ENCODE results near the gene RSPH4A. TPM values are rescaled to one million over a fixed set of nuclear protein-coding genes. Genes with fewer than 3 reads are reported as not detected.
"Not testable (repeated sequence)": the region's sequence is repeated elsewhere in the genome, so short reads cannot be mapped to it uniquely, and the experiment has no call there.

Gene RSPH4A
- total and polyA plus RNA-seq, 10 donors, result 0.17 to 1.8 (median 0.63) TPM

DNA sequence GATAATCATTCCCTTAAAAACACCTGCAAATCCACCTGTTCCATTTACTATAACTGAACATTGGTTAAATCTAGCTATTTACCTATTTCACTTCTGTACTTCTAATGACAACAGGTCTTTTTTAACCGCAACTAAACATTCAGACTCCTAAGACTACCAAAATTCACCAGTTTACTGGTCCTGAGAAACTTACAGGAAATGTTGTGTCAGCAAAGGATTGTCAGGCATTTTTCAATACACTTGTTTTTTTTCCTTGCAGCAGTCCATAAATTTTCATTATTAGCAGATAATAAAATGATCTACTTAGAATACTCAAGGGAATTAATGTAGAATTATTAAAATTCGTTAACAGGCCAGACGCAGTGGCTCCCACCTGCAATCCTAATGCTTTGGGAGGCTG, 47.0 kb downstream of the RSPH4A start:
- DNase-seq, result no peak
- TF ChIP-seq POLR2AphosphoS5 (IDR thresholded peaks at IDR 0.05), result no peak
- TF ChIP-seq, protein P1, sequence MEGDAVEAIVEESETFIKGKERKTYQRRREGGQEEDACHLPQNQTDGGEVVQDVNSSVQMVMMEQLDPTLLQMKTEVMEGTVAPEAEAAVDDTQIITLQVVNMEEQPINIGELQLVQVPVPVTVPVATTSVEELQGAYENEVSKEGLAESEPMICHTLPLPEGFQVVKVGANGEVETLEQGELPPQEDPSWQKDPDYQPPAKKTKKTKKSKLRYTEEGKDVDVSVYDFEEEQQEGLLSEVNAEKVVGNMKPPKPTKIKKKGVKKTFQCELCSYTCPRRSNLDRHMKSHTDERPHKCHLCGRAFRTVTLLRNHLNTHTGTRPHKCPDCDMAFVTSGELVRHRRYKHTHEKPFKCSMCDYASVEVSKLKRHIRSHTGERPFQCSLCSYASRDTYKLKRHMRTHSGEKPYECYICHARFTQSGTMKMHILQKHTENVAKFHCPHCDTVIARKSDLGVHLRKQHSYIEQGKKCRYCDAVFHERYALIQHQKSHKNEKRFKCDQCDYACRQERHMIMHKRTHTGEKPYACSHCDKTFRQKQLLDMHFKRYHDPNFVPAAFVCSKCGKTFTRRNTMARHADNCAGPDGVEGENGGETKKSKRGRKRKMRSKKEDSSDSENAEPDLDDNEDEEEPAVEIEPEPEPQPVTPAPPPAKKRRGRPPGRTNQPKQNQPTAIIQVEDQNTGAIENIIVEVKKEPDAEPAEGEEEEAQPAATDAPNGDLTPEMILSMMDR (IDR thresholded peaks at IDR 0.05 in 8 of 11, conservative IDR thresholded peaks at IDR 0.05 in 3 of 11), result no peak
- TF ChIP-seq POLR2A (IDR thresholded peaks at IDR 0.05), result no peak
- Histone ChIP-seq H3K36me3 (peaks cover 0 to 43% (median 9%) of the 10 kb centered on the region in 6 donors), H3K9me3 (no peaks in the 10 kb centered on the region), H3K4me3 (no peak overlapping the region), H3K27me3 (replicated peaks in 1 of 7) (no peaks in the 10 kb centered on the region), H3K27ac (no peak overlapping the region), H3K4me1 (peaks cover 25 to 71% (median 52%) of the 10 kb centered on the region in 6 donors)
- 94 to 99% (median 96%) methylated on average over 3 of the region's 3 CpGs for WGBS, 5 donors
- intact Hi-C loops (cut with DNase I; ENCODE audit: low total_unique reads), result no loop called here

GRCh38 chr6:116664169-116664568, 47.9 kb downstream of the RSPH4A start:
- H3K4me3 ChIP-seq; intact Hi-C loops (cut with DNase I; ENCODE audit: low total_unique reads); H3K27me3 ChIP-seq (replicated peaks in 1 of 7); H3K27ac ChIP-seq; H3K9me3 ChIP-seq; DNase-seq: not testable (repeated sequence)
- Histone ChIP-seq H3K4me1 (peaks cover 25 to 72% (median 54%) of the 10 kb centered on the region in 6 donors), H3K36me3 (peaks cover 0 to 34% (median 5%) of the 10 kb centered on the region in 6 donors)
- 93 to 100% (median 97%) methylated on average over 2 of the region's 2 CpGs for whole genome bisulfite sequencing, 5 donors

DNA sequence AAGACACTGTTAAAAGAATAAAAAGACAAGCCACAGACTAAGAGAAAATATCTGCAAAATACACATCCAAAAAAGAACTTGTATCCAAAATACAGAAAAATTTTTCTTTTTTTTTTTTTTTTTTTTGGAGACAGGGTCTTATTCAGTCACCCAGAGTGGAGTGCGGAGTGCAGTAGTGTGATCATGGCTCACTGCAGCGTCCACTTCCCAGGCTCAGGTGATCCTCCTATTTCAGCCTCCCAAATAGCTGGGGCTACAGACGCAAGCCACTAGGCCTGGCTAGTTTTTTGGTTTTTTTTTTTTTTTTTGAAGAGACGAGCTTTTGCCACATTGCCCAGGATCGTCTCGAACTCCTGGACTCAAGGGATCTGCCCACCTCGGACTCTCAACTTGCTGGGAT, 49.2 kb downstream of the RSPH4A start:
- TF ChIP-seq, protein P1 (IDR thresholded peaks at IDR 0.05 in 8 of 11, conservative IDR thresholded peaks at IDR 0.05 in 3 of 11), result no peak
- TF ChIP-seq POLR2AphosphoS5 (IDR thresholded peaks at IDR 0.05) (no peak), POLR2A (IDR thresholded peaks at IDR 0.05) (no peak)
- H3K36me3 ChIP-seq, result peaks cover 0 to 22% (median 0%) of the 10 kb centered on the region in 6 donors
- H3K4me1 ChIP-seq, result peaks cover 25 to 72% (median 54%) of the 10 kb centered on the region in 6 donors
- 86 to 96% (median 90%) methylated on average over 7 of the region's 7 CpGs for WGBS, 5 donors
- no peaks in the 10 kb centered on the region for H3K9me3 ChIP-seq
- no peak overlapping the region for H3K4me3 ChIP-seq
- no peaks in the 10 kb centered on the region for H3K27me3 ChIP-seq (replicated peaks in 1 of 7)
- intact Hi-C loops (cut with DNase I; ENCODE audit: low total_unique reads), result no loop called here
- H3K27ac ChIP-seq, result no peak overlapping the region
- DNase-seq, result no peak

GRCh38 chr6:116666869-116667268, 50.6 kb downstream of the RSPH4A start:
- DNase-seq, result no peak
- no peak for TF ChIP-seq POLR2A (IDR thresholded peaks at IDR 0.05)
- TF ChIP-seq, protein P1 (IDR thresholded peaks at IDR 0.05 in 8 of 11, conservative IDR thresholded peaks at IDR 0.05 in 3 of 11), result no peak
- TF ChIP-seq POLR2AphosphoS5 (IDR thresholded peaks at IDR 0.05), result no peak
- H3K4me1 ChIP-seq, result peaks cover 25 to 64% (median 51%) of the 10 kb centered on the region in 6 donors
- H3K27ac ChIP-seq, result no peak overlapping the region
- no peaks in the 10 kb centered on the region for H3K27me3 ChIP-seq (replicated peaks in 1 of 7)
- 35 to 52% (median 43%) methylated on average over 1 of the region's 1 CpG for WGBS, 5 donors
- H3K9me3 ChIP-seq, result no peaks in the 10 kb centered on the region
- H3K36me3 ChIP-seq, result peaks cover 0 to 9% (median 0%) of the 10 kb centered on the region in 6 donors
- H3K4me3 ChIP-seq, result peak overlapping the region in 1 of 8 donors; percentile 6
- intact Hi-C loops (cut with DNase I; ENCODE audit: low total_unique reads), result no loop called here

DNA sequence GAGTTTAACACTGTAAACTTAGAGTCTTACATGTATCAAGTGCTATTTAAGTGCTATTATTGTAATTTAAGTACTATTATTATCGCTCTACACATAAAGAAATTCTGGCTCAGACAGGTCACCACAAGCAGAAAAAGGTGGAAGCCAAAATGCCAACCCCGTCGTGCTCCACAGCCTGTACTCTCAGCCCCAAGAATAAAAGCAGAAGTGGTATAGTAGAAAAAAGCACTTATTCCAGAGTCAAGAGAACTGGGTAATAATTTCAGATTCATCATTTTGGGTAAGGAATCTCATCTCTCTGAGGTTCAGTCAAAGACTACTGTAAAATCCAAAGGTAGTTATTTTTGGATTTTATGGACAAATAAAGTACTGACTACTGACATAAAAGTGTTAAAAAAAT, 51.3 kb downstream of the RSPH4A start:
- TF ChIP-seq POLR2A (IDR thresholded peaks at IDR 0.05) (no peak), POLR2AphosphoS5 (IDR thresholded peaks at IDR 0.05) (no peak)
- TF ChIP-seq, protein P1 (IDR thresholded peaks at IDR 0.05 in 8 of 11, conservative IDR thresholded peaks at IDR 0.05 in 3 of 11), result no peak
- Histone ChIP-seq H3K4me1 (peaks cover 25 to 57% (median 47%) of the 10 kb centered on the region in 6 donors), H3K4me3 (peak overlapping the region; percentile 59 to 99 (median 92)), H3K27ac (peak overlapping the region in 6 of 8 donors; percentile 67 to 89 (median 84)), H3K27me3 (replicated peaks in 1 of 7) (no peaks in the 10 kb centered on the region), H3K36me3 (peaks cover 0 to 9% (median 0%) of the 10 kb centered on the region in 6 donors), H3K9me3 (no peaks in the 10 kb centered on the region)
- DNase-seq, result no peak
- WGBS, 5 donors, result 19 to 26% (median 20%) methylated on average over 3 of the region's 3 CpGs
- intact Hi-C loops (cut with DNase I; ENCODE audit: low total_unique reads), result no loop called here
